PC-3 (cell line): Measurements from ENCODE around the gene MOB3A. TPM values are rescaled to one million over a fixed set of nuclear protein-coding genes. Genes with fewer than 3 reads are reported as not detected.

Experiments used
- ATAC-seq: fragments of 200-7000 bp; cut with Tn5 transposase; 2 replicates; pipeline ENCODE4 v1.9.1; 2020; ENCODE audit warnings: mild to moderate bottlenecking, moderate library complexity
- BruUV-seq: library from RNA; stranded (reverse); fragments of 400-500 nt; replicated peaks from 2 replicates; lab custom pipeline; 2021; lab: Mats Ljungman, UMichigan
- CTCF ChIA-PET: fragments of 300-600 bp; sonication (Branson Sonifier 250); formaldehyde crosslinking; loops from one replicate; lab custom pipeline; 2022; ENCODE audit warnings: antibody characterized with exemption; lab: Charles Lee
- POLR2A ChIA-PET: fragments of 300-600 bp; sonication (Branson Sonifier 250); formaldehyde crosslinking; loops from one replicate; lab custom pipeline; 2022; ENCODE audit warnings: antibody characterized with exemption; ENCODE audit not compliant: unreplicated experiment; lab: Charles Lee
- DNase-seq: peaks from one replicate; pipeline ENCODE4 v3.0.0-alpha.2; 2015
- H2AFZ ChIP-seq: fragments of 300-600 bp; sonication (generic); 2 replicates; pipeline ENCODE4 v1.6.0; 2016; ENCODE audit warnings: antibody characterized with exemption, low read length
- H3F3A ChIP-seq: fragments of 300-600 bp; sonication (generic); one replicate; pipeline ENCODE4 v1.6.0; 2017; ENCODE audit warnings: antibody characterized with exemption, low read length, control low read depth, mild to moderate bottlenecking; ENCODE audit not compliant: unreplicated experiment
- H3K27ac ChIP-seq: fragments of 300-600 bp; sonication (generic); 2 replicates; pipeline ENCODE4 v1.5.1; 2016; ENCODE audit warnings: mild to moderate bottlenecking, low read length
- H3K27me3 ChIP-seq: fragments of 300-600 bp; sonication (generic); 2 replicates; pipeline ENCODE4 v1.6.1; 2016; ENCODE audit warnings: low read length, mixed read lengths
- H3K36me3 ChIP-seq: fragments of 300-600 bp; sonication (generic); 2 replicates; pipeline ENCODE4 v1.6.1; 2016; ENCODE audit warnings: low read depth, mixed run types, low read length, mixed read lengths
- H3K4me1 ChIP-seq: fragments of 300-600 bp; sonication (generic); 2 replicates; pipeline ENCODE4 v1.5.1; 2016; ENCODE audit warnings: low read length; ENCODE audit not compliant: insufficient read depth
- H3K4me2 ChIP-seq: fragments of 300-600 bp; sonication (generic); 2 replicates; pipeline ENCODE4 v1.6.0; 2016; ENCODE audit warnings: low read length
- H3K4me3 ChIP-seq: fragments of 300-600 bp; sonication (generic); 2 replicates; pipeline ENCODE4 v1.5.1; 2016; ENCODE audit warnings: mild to moderate bottlenecking, low read length, mixed read lengths
- H3K79me2 ChIP-seq: fragments of 300-600 bp; sonication (generic); 2 replicates; pipeline ENCODE4 v1.6.1; 2017; ENCODE audit warnings: low read length, mixed read lengths
- H3K9ac ChIP-seq: fragments of 300-600 bp; sonication (generic); 2 replicates; pipeline ENCODE4 v1.6.0; 2016; ENCODE audit warnings: mild to moderate bottlenecking, low read length
- H3K9me2 ChIP-seq: fragments of 300-600 bp; sonication (generic); replicated peaks from 2 replicates; pipeline ENCODE4 v1.6.1; 2016; ENCODE audit warnings: mixed run types, low read length, mixed read lengths
- H3K9me3 ChIP-seq: fragments of 300-600 bp; sonication (generic); 2 replicates; pipeline ENCODE4 v1.6.1; 2016; ENCODE audit warnings: low read length, mixed read lengths
- H4K20me1 ChIP-seq: fragments of 300-600 bp; sonication (generic); 2 replicates; pipeline ENCODE4 v1.6.1; 2016; ENCODE audit warnings: low read length, mixed read lengths
- CTCF ChIP-seq: fragments of 300-600 bp; sonication (generic); conservative IDR thresholded peaks from 2 replicates; pipeline ENCODE4 v1.5.1; 2017; ENCODE audit warnings: antibody characterized with exemption, low read depth, mild to moderate bottlenecking, low read length
- EZH2 ChIP-seq: fragments of 300-600 bp; sonication (generic); IDR thresholded peaks from one replicate; pipeline ENCODE4 v1.6.1; 2017; ENCODE audit warnings: antibody characterized with exemption, mild to moderate bottlenecking, low read length; ENCODE audit not compliant: unreplicated experiment
- EZH2phosphoT487 ChIP-seq: fragments of 300-600 bp; sonication (generic); IDR thresholded peaks from 2 replicates; pipeline ENCODE4 v1.6.1; 2018; ENCODE audit warnings: mild to moderate bottlenecking, antibody characterized with exemption, low read length, borderline replicate concordance
- intact Hi-C: fragments of 100-400 bp; cut with micrococcal nuclease; formaldehyde crosslinking; loops from 2 replicates; pipeline ENCODE4 v1.9.0; 2023
- total RNA-seq: library from RNA; depleted of rRNA; stranded (reverse); fragments of >200 nt; gene quantifications from 2 replicates; pipeline ENCODE4 v1.2.3, GENCODE V29; 2014

The MOB3A gene
- total RNA-seq, 1 experiment from 2014 or later: 15.1 TPM

DNA sequence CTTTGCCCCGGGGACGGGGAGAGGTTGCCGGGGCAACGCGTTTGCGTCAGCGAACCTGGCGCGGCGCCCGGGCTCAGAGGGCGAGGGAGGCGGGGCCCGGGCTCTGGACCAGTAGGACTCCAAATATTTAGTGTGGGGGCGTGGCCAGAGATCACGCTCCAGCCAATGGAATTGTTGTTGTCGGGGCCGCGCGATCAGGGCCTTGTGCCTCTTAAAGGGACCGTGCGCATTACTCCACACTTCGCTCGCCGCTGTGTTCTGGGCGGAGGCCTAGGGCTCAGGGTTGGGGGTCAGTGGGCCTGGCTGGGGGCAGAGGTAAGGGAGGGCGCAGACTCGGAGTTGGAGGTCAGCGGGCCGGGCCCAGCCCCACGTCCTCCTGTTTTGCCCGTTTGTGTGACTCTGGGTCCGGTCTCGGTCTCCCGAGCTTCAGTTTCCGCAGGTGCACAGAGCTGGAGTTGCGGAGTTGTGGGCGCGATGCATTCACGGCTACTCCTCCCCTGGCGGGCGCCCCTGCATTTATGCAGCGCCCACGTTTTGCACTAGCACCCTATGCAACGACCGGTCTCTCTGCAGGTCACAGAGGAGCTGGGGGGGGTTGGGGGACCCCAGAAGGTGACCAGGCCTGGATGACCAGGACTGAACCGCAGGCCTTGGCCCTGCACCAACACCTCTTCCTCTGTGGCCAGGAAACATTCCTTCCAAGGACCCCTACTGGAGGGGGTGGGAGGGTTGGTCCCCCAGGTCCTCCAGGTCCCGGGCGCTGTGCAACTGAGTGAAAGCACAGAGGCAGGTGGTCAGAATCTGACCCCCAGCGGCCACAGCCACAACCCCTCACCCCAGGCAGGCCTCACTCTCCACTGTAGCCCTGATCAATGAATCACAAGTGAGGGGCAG, 34.4 kb downstream of the MOB3A start:
- H3K4me1 ChIP-seq: peaks cover 31% of the 10 kb centered on the region
- H3K9me2 ChIP-seq: no peaks in the 10 kb centered on the region
- TF ChIP-seq EZH2phosphoT487 (no peak), EZH2 (no peak), CTCF (no peak)
- H3K79me2 ChIP-seq: no peaks in the 10 kb centered on the region
- ChIA-PET POLR2A (no interaction called here), CTCF (no interaction called here)
- no peaks in the 10 kb centered on the region for H3K36me3 ChIP-seq
- intact Hi-C loops: no loop called here
- H3F3A ChIP-seq: no peaks in the 10 kb centered on the region
- peak overlapping the region; percentile 89 for H3K9ac ChIP-seq
- H3K9me3 ChIP-seq: no peaks in the 10 kb centered on the region
- peak overlapping the region; percentile 98 for H3K4me2 ChIP-seq
- DNase-seq (peak; percentile 96), ATAC-seq (peak; percentile 61)
- no peaks in the 10 kb centered on the region for H4K20me1 ChIP-seq
- H3K27me3 ChIP-seq: no peaks in the 10 kb centered on the region
- H3K4me3 ChIP-seq: peak overlapping the region; percentile 78
- H2AFZ ChIP-seq: peak overlapping the region; percentile 77
- BruUV-seq: TSS peak; percentile 45
- H3K27ac ChIP-seq: peak overlapping the region; percentile 98

DNA sequence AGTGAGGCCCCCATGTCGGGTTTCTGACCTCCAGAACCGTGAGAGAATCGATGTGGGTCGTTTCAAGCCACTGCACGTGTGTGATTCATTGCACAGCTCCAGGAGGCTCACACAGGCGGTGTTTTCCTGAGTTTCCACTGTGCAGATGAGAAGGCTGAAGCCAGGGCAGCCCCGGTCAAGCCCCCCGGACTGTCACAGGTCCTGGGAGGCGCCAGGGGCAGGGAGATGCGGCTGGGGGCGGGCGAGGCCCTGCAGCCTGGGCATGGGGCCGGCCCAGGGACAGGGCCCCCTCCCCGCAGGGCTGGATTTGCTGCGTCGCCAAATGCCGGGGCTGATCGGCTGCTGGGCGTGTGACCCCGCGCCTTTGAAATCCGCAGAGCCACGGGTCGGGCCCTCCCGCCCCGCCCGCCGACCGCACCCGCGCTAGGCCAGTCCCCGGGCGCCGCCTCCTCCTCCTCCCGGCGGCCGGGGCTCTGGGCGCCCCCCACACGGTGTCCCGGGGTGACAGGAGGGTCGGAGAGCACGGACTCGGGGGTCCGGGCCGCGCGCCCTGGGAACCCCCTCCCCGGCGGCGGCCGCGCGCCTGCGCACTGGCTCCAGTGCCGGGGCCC, 35.1 kb downstream of the MOB3A start:
- ATAC-seq (peak; percentile 17), DNase-seq (no peak)
- Histone ChIP-seq H3K9ac (peak overlapping the region; percentile 89), H3K4me1 (peaks cover 34% of the 10 kb centered on the region), H3F3A (no peaks in the 10 kb centered on the region), H3K4me2 (peak overlapping the region; percentile 98), H3K9me2 (no peaks in the 10 kb centered on the region), H3K79me2 (no peaks in the 10 kb centered on the region), H4K20me1 (no peaks in the 10 kb centered on the region), H3K4me3 (peak overlapping the region; percentile 78), H3K36me3 (no peaks in the 10 kb centered on the region), H3K9me3 (no peaks in the 10 kb centered on the region), H2AFZ (peak overlapping the region; percentile 58; the same call in 1 of the 2 replicates), H3K27me3 (no peaks in the 10 kb centered on the region), H3K27ac (peak overlapping the region; percentile 98)
- POLR2A ChIA-PET: no interaction called here
- CTCF ChIA-PET: no interaction called here
- intact Hi-C loops: no loop called here
- TF ChIP-seq EZH2 (no peak), CTCF (no peak), EZH2phosphoT487 (no peak)
- no TSS peak for BruUV-seq
